Retinal pigment epithelial cell (primary cell): Measurements from ENCODE around the gene THNSL1.

Experiments
- DNase-seq: peaks from one replicate; pipeline ENCODE4 v3.0.0-alpha.2; 2010; ENCODE audit warnings: low read depth
- H3K4me3 ChIP-seq: 2 replicates; pipeline ENCODE4 v1.5.1; 2011; ENCODE audit warnings: mild to moderate bottlenecking, low read length, control low read depth, moderate library complexity
- CTCF ChIP-seq: conservative IDR thresholded peaks from 2 replicates; pipeline ENCODE4 v1.5.1; 2011; ENCODE audit warnings: low read depth, low read length, control low read depth, inconsistent platforms

Gene THNSL1

GRCh38 chr10:25046641-25047040, 30.2 kb downstream of the THNSL1 start:
- no peak overlapping the region for H3K4me3 ChIP-seq
- DNase-seq = no peak
- TF ChIP-seq CTCF = no peak

- no peak overlapping the region for H3K4me3 ChIP-seq
- no peak for TF ChIP-seq CTCF
- DNase-seq = no peak
Measured at GRCh38 chr10:25047088-25047487, 30.7 kb downstream of the THNSL1 start.

GRCh38 chr10:25047591-25048301, 31.3 kb downstream of the THNSL1 start:
- DNase-seq = no peak
- no peak for TF ChIP-seq CTCF
- H3K4me3 ChIP-seq = no peak overlapping the region

- no peak for TF ChIP-seq CTCF
- H3K4me3 ChIP-seq = no peak overlapping the region
- no peak for DNase-seq
Measured at GRCh38 chr10:25048450-25048849, 32.0 kb downstream of the THNSL1 start.

GRCh38 chr10:25049966-25050365, 33.6 kb downstream of the THNSL1 start:
- TF ChIP-seq CTCF = no peak
- DNase-seq = no peak
- no peak overlapping the region for H3K4me3 ChIP-seq

GRCh38 chr10:25050402-25050801, 34.0 kb downstream of the THNSL1 start:
- no peak overlapping the region for H3K4me3 ChIP-seq
- no peak for DNase-seq
- no peak for TF ChIP-seq CTCF

GRCh38 chr10:25052012-25052411, 35.6 kb downstream of the THNSL1 start:
- H3K4me3 ChIP-seq = no peak overlapping the region
- TF ChIP-seq CTCF = no peak
- no peak for DNase-seq
